ENCODE measurements around the gene R3HDM4.

The R3HDM4 gene

DNA sequence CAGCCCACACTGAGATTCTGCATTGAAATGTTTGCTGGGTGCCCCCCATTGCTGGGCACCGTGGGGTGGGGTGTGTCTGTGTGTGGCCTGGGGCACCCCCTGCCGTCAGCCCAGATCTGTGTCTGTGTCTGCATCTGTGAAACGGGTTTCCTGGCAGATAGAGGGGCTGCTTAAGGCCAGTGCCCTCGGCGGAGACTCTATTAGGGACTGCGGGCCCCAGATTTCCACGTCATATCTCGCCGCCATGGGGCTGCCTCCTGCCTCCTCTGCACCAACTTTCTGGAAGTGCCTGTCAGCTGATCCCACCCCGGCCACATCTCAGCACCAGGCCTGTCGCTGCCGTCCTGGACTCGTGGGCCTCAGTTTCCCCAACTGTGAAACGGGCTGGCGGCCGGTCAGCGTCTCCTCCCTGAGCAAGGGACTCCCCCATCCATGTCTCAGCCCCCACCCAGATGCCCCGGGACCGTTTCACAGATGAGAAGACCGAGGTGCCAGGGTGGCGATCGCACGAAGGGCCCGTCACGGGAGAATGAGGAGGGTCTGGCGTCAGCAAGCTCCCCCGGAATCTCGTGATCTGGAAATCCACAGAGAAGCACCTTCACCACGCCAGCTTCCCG is 34.2 kb upstream of the R3HDM4 start:
- no peak for DNase-seq

DNA sequence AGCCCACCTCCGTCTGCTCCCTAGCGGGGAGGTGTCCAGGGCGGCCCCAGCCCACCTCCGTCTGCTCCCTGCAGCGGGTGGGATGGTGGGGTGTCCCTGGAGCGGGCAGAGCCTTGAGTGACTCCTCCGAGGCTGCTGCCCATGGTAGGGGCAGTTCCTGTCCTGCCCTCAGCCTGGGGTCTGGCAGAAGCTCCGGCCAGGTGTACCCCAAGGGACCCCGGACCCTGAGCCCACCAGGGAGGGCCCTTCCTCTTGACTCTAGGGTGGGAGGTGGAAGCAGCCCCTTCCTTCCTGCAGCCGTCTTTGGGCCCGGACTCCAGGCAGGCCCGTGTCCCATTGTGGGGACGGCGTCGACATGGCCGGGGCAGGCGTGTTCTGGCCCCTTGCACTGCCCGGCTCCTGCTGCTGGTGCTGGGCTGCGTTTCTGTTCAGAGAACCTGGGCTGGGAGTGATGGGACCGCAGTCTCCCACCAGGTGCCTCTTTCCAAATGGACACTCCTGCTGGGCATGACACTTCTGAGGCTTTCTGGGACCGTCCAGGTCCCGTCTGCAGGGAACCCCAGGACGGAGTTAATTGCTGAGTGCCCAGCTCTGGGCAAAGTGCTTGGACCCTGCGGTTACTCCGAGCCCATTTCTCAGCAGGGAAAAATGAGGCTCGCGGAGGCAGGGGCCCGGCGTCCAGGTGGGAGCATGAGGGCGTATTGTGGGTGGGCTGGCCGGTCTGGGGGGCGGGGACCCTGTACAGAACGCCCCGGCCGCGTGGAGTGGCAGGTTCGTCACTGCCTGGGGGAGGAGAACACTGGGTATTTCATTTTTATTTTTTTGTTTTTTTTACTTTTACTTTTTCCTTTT is 32.6 kb upstream of the R3HDM4 start:
- DNase-seq, result no peak

DNA sequence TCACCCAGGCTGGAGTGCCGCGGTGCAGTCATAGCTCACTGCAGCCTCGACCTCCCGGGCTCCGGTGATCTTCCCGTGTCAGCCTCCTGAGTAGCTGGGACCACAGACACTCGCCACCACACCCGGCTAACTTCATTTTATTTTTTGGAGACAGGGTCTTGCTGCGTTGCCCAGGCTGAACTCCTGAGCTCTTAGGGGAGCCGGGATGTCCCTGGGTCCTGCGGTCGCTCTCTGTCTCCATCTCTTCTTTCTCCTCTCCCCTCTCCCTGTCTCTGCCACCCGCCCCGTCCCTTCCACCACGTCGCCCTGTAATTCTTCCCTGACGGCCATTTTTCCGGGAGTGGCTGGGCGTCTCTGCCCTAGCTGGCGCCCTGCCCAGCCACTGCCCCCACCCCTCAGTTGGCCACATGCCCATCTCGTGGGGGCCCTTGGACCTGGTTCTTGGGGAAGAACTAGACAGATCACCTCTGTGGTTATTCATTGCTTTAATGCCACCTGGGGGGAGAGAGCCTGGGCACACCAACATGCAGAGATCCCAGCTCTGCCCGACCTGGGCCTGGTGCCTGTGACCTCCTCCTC is 31.7 kb upstream of the R3HDM4 start:
- no peak for DNase-seq

DNA sequence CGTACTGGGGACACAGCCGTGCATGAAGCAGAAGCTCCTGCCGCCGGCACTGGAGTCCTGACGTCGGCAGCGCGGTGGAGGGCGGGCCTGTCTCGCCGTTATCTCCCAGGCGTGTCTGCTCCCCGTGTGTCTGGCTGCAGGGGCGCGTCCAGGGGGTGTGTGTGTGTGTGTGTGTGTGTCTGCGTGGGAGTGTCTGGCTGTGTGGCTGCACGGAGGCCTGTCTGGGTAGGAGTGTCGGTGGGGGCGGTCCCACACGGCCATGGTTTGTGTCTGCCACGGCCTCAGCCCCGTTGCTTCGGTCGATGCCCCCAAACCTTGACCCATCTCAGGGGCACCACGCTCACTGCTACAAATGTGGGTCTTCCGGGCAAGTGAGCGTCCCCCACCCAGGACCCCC is 31.1 kb upstream of the R3HDM4 start:
- no peak for DNase-seq

DNA sequence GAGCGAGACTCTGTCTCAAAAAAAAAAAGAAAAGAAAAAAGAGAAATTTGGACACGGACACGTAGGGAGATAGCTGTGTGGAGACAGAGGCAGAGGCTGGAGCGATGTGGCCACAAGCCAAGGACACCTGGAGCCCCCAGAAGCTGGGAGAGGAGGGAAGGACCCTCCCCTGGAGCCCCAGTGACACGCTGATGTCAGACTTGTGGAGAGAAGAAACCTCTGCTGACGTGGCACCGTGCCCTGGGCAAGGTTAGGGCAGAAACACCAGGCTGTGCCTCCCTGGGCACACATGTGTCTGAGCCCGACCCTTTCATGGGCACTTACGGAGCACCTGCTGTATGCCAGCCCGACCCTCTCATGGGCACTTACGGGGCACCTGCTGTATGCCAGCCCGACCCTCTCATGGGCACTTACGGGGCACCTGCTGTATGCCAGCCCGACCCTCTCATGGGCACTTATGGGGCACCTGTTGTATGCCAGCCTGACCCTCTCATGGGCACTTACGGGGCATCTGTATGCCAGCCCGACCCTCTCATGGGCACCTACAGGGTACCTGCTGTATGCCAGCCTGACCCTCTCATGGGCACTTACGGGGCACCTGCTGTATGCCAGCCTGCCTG is 30.6 kb upstream of the R3HDM4 start:
- DNase-seq, result no peak

DNA sequence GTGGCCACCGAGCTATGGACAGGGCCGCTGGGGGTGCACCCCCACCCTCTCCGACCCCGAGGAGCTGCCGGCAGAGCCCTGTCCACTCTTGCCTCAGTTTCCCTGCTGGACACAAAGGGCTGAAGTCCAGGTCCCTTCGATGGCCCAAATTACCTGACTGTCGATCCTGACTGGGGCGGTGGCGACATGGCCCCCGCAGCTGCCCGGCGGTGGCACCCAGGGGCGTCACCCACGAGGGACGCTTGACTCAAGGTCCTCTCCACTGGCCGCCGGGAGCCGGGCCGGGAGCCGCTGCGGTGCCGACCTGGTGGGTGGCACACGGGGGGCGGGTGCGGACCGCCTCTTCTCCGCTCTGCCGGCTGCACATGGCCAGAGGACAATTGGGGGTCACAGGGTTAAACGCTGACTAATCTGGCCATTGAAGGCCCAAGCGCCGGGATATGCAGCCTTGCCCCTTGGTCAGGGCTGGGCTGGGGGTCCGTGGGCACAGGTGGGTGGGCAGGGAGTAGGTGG is 29.2 kb upstream of the R3HDM4 start:
- no peak for DNase-seq

DNA sequence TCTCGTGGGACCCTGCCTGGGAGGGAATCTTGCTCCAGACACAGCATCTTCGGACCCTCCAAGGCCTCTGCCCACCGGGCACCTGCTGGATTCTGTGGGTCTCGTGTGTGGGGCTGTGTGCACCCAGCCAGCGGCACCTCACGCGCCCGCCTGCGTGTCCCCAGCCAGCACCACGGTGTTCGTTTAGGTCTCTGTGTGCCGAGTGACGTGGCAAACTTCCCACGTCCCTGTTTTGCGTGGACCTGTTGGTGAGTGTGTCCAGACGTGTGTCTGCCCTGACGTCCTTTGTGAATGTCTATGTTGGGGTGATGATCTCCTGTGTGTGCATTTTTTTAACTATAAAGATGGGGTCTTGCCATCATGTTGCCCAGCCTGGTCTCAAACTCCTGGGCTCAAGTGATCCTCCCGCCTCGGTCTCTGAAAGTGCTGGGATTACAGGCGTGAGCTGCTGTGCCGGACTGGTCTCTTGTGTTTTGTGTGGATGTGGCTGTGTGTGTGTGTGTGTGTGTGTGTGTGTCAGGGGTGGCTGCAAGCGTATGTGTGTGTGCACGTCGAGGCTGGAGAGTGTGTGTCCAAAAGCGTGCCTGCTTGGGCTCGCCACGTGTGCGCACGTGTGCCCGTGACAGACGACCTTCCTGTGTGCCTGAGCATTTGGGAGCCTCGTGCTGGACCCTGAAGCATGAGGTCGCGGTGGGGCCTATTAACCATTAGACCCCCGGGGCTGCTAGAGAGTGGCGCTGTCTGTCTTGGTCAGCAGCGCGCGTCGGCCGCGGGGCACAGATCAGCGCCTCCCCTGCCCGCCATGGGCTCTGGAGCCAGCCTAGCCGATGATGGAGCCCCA is 28.5 kb upstream of the R3HDM4 start:
- no peak for DNase-seq

DNA sequence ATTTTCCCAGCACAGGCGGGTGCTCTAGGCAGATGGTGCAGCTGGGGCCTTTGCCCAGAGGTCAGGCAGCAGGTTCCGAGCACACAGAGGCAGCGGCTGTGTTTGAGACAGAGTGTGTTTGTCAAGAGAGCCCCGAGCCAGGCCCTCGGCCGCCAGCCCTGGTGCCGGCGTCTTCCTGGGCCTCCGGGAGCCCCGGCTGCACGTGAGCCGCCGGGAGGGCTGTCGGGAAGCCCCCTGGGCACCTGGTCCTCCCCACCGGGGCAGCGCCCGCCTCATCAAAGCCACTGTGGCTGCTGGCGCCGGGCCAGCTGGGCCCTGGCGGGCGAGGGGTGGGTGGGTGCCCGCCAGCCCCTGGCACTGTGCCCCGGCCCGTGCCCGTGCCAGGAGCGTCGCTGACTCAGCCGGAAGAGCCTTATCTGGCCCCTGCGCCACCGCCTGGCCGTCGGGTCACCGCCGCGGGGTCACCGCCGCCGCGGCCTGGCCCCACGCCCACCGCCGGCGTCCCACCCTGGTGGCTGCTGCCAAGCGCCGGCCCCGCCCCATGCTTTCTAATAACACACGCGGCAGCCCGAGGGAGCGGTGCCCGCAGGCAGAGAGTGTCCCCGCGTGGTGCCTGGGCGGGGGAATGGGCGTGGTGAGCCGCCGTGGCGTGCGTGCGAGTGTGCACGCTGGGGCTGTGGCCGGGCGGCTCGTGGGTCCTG is 27.7 kb upstream of the R3HDM4 start:
- DNase-seq, result peak in 1 of 2 donors; percentile 25

DNA sequence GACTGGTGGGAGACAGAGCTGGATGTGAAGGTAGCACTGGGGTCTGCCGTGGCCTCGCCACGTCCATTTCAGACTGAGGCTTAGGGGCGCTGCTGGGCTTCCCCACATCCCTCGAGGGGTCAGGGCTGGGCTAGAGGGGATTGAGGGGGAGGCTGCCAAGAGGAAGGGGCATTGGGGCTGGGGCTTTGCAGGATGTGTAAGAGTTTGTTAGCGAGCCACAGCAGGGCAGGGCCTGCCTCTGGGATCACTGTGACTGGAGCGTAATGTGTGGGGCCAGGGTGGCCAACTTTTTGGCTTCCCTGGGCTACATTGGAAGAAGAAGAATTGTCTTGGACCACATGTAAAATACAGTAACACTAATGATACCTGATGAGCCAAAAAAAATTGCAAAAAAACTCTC is 26.9 kb upstream of the R3HDM4 start:
- no peak for DNase-seq

DNA sequence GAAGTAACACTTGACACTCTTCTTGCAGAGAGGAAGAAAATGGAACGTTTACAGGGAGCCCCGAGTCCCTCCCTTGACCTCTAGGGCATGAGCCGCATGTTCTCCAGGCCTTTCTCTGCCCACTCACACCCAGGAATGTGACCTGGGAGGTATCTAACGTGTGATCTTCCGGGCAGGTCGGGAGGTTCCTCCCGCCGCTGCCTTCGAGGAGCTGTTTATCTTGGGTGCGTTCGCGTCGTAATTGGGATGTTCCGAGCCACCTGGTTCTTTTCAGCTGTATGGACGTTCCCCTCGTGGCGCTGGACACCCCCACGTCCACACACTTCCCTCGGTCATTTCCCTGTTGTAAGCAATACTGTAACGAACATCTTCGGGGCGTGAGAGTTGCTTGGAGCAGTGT is 26.4 kb upstream of the R3HDM4 start:
- DNase-seq, result no peak

DNA sequence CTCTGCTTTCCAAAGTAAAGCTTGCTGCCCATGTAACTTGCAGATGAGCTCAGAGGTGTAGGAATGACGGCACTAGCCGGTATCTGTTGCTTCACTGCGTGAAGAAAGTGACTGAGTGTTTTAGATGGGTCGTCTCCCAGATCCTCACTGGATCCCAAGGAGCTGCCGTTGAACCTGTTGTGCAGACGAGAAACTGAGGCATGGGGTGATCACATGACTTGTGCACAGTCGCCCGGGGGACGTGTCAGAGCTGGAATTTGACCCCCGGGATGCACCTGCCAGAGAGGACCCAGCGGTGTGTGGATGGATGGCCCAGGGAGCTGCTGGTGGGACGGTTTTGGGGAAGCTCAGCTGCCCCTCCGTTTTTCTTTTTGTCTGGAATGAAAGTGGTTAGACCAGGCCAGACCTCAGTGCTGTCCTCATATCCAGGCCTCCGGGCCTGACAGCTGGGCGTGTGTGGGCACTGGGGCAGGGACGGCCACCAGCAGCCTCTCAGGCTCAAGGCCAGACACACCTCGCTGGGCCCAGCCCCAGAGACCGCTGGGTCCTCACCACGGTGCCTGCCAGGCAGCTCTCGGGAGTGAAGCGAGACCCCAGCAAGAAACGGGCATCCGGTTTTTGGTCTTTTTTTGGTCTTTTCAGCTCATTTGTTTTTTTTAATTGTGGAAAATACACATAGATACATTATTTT is 25.4 kb upstream of the R3HDM4 start:
- DNase-seq, result no peak

DNA sequence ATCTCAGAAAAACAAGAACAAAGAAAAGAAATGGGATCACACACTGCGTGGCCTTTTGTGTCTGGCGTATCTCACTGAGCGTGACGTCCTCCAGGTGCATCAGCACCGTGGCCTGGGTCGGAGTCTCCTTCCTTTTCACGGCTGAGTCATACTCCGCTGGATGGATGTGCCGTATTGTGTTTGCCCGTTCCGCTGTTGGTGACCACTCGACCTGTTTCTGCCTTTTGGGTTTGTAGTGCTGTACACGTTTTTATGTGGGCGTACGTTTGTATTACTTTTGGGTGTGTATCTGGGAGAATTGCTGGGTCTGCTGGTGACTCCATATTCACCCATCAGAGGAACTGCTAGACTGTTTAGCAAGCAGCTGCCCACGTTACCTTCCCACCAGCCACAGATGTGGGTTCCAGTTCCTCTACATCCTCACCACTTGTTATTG is 24.3 kb upstream of the R3HDM4 start:
- peak; percentile 88 to 98 for DNase-seq

DNA sequence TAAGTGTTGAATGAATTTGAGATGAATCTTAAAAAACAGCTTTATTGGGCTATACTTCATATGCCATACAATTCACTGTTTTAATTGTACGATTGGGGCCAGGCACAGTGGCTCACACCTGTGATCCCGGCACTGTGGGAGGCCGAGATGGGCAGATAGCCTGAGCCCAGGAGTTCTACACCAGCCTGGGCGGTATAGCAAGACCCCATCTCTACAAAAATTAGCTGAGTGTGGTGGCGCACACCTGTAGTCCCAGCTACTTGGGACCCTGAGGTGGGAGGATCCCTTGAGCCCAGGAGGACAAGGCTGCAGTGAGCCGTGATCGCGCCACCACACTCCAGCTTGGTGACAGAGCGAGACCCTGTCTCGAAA is 23.1 kb upstream of the R3HDM4 start:
- no peak for DNase-seq

DNA sequence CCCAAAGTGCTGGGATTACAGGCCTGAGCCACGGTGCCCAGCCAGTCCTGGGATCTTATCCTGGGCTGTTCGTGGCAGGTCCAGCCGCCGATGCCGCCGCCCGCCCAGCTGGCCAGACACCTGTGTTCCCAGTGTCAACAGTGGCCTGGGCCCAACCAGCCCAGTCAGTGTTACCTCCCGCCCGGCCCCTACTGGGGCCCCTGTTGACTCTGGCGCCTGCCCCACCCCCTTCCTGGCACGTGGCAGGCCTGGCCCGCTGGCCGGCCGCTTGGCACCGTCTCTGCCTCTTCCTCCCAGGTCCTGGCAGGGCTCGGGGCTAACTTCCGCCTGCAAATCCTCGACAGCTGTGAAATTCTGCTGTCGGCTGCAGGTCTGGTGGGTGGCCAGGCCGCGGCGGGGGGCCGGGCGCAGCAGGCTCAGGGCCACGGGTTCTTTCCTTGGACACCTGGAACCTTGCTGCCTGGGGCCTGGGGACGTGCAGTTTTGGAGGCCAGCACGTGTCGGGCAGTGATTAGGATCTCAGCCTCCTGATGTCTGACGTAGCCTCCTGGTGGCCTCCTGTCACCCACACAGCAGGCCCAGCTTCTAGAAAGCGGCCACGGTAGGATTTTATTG is 22.0 kb upstream of the R3HDM4 start:
- peak; percentile 45 to 49 for DNase-seq

DNA sequence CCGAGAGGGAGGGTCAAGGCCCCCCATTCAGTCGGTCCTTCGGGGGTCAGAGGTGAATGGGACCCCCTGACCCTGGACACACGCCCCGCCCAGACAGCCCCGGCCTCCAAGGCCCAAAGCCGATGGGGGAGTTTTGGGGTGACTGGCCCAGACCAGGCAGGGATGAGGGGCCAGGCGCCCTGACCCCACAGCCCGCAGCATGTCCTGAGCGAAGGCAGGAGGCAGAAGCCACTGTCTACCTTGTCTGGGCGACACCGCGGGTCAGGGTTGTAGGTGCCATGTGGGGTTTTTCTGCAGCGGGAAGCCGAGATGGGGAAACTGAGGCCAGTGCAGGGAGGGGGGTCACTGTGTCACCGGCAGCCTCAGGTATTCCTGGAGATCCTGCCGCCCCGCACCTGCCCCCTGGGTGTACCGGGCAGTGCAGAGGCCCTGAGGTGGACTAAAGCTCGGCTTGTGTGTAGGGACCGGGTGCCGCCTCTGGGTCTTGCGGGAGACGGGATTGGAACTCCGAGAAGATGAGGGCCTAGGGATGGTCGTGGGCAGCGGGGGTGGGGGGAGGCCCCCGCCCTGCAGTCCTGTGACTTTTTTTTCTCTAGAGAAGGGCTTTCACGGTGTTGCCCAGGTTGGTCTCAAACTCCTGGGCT is 21.3 kb upstream of the R3HDM4 start:
- no peak for DNase-seq

DNA sequence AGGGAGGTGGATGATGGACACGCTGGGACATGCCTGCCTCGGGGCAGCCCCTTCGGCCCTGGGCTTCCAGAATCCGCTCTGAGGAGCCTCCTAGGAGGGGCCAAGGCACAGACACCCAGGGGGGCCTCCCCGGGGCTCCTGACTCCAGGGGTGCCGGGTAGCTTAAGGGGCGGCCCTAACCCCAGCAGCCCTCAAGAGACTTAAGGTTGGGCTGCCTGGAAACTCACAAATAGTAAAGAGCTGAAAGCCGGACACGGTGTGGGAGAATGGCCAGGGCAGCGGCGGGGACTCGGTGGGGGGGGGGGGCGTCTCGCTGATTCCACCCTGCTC is 20.5 kb upstream of the R3HDM4 start:
- DNase-seq, result no peak

DNA sequence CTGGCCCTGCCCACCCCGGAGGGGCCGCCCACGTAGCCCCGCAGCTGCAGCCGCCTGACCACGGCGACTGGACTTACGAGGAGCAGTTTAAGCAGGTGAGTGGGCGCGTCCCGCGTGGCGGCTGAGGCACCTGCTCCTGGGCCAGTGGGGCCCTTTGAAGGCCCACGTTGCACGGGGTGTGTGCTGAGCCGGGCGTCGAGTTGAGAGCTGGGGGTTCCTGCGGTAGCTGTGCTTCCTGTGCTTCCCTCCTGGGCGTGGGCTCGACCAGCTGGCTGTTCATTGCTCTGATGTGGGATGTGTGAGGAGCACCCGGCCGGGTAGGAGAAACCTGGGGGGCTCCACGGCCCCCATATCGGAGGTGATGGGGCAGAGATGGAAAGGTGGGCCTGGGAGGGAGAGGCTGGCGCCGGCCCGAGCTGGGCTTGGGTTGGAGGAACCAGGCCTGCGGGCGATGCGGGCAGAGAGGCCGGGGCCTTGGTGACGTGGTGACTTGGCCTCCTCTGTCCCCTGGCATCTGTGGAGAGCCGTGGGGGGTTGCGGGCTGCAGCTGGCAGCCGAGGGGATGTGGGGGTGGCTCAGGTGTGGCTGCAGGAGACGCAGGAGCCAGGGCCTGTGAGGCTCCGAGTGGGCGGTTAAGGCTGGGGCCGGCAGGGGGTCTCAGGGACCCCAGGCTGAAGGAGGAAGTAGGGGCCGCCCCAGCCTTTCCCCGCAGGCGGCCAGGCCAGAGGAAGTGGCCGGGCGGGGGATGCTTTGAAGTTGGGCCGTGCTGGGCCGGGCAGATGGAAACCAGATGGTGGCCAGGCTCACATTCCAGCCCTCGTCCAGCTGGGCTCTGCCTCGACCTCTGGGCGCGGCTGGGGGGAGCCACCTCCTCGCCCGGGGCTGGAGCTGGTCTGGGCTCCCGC is 19.9 kb upstream of the R3HDM4 start:
- DNase-seq, result peak; percentile 51 to 62

DNA sequence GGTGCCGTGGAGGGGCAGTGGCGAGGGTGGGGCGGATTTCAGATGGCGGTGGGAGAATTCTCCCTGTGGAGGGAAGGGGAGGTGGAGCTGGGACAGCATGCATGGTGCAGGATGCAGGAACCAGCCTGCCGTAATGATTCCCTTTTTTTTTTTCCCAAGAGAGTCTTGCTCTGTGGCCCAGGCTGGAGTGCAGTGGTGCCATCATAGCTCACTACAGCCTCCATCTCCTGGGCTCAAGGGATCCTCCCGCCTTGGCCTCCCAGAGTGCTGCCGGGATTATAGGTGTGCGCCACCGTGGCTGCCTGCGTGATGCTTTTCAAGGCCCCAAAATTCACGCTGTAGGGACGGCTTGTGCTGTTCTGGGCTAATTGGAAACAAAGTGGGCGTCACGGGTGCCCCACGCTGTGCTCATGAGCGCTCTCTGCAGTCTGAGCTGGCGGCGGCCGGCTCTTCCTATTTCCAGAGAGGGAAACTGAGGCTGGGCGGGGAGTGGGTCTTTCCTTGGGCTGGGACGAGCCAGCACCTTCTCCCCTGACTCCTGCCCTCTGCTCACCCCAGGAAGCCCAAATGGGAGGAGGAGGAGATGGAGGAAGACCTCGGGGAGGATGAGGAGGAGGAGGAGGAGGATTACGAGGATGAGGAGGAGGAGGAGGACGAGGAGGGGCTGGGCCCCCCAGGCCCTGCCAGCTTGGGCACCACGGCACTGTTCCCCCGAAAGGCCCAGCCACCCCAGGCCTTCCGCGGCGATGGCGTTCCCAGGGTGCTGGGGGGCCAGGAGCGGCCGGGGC is 19.0 kb upstream of the R3HDM4 start:
- DNase-seq, result no peak

DNA sequence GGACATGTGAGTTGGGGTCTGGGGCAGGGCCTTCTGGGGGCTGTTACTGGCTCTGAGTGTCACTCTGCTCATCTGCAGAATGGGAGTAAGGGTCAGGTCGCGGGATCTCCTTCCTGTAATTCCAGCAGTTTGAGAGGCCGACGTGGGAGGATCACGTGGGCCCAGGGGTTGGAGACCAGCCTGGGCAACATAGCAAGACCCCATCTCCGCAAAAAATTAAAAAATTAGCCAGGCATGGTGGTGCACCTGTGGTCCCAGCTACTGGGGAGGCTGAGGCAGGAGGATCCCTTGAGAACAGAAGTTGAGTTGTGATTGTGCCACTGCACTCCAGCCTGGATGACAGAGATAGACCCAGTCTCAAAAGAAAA is 16.9 kb upstream of the R3HDM4 start:
- no peak for DNase-seq

All from inflammatory macrophage treated with lipopolysaccharide for 1 hour (primary cell).